A549 (cell line): ENCODE measurements around the gene SUN1. TPM values are rescaled to one million over a fixed set of nuclear protein-coding genes. Genes with fewer than 3 reads are reported as not detected.
A peak's percentile ranks its signal among the peaks of the same experiment; 100 is the strongest.

Experiments used
- ATAC-seq, 2 experiments: fragments of 200-7000 bp in 1 of 2; fragments of >200 bp in 1 of 2; cut with Nextera tagmentation in 1 of 2; cut with Tn5 transposase in 1 of 2; 3 replicates each; pipeline versions ENCODE4 v1.8.0 to v1.9.1; 2018 to 2020; ENCODE audit warnings: mild to moderate bottlenecking in 1 of 2, moderate library complexity in 1 of 2
- CTCF ChIA-PET: fragments of 300-600 bp; sonication (Branson Sonifier 250); formaldehyde crosslinking; extraction: SDS; loops from one replicate; lab custom pipeline; 2021; ENCODE audit warnings: antibody characterized with exemption, inconsistent platforms; lab: Yijun Ruan, JAX
- POLR2A ChIA-PET: fragments of 350-600 bp; formaldehyde crosslinking; extraction: SDS; loops from one replicate; lab custom pipeline; 2021; ENCODE audit warnings: antibody characterized with exemption, inconsistent platforms; lab: Yijun Ruan, JAX
- DNase-seq, 2 experiments: peaks; one replicate each; pipeline versions ENCODE4 v3.0.0 to v3.0.0-alpha.2; 2011 to 2016; ENCODE audit warnings: low read depth in 1 of 2, low spot score in 1 of 2
- FAIRE-seq: peaks from 2 replicates; lab custom pipeline; 2011; peaks lifted over from hg19 to GRCh38; lab: Jason Lieb, UNC
- H3K27ac ChIP-seq, 2 experiments: fragments of >200 bp; sonication (Bioruptor Twin); formaldehyde crosslinking; 3 replicates each; pipeline ENCODE4 v1.5.1; 2016 to 2017
- H3K4me1 ChIP-seq: fragments of >200 bp; sonication (Bioruptor Twin); formaldehyde crosslinking; 3 replicates; pipeline ENCODE4 v1.6.1; 2016
- H3K4me2 ChIP-seq: fragments of >200 bp; sonication (Bioruptor Twin); formaldehyde crosslinking; 3 replicates; pipeline ENCODE4 v1.6.1; 2016
- H3K4me3 ChIP-seq: fragments of >200 bp; sonication (Bioruptor Twin); formaldehyde crosslinking; 3 replicates; pipeline ENCODE4 v1.5.1; 2016
- H3K9me3 ChIP-seq: fragments of >200 bp; sonication (Bioruptor Twin); formaldehyde crosslinking; 3 replicates; pipeline ENCODE4 v1.6.1; 2016
- BHLHE40 ChIP-seq: IDR thresholded peaks from 2 replicates; pipeline ENCODE4 v1.6.1; 2012; ENCODE audit warnings: low read depth, low read length, inconsistent platforms
- CEBPB ChIP-seq, 2 experiments: fragments of >200 bp in 1 of 2; sonication (Bioruptor Twin) in 1 of 2; formaldehyde crosslinking in 1 of 2; IDR thresholded peaks; 2 replicates each; pipeline ENCODE4 v1.6.1; 2012 to 2016
- EHMT2 ChIP-seq: fragments of 200-600 bp; sonication (generic); IDR thresholded peaks from 2 replicates; pipeline ENCODE4 v1.6.1; 2016; ENCODE audit warnings: antibody characterized with exemption, low read depth, mild to moderate bottlenecking, moderate library complexity
- EP300 ChIP-seq, 2 experiments: fragments of >200 bp; sonication (Bioruptor Twin); formaldehyde crosslinking; IDR thresholded peaks; 2 replicates in 1 of 2; 3 replicates in 1 of 2; pipeline ENCODE4 v1.6.1; 2016 to 2017
- ESRRA ChIP-seq: fragments of 150-350 bp; IDR thresholded peaks from 2 replicates; pipeline ENCODE4 v1.6.1; 2014; ENCODE audit warnings: mild to moderate bottlenecking, low read length, borderline replicate concordance
- FOSB ChIP-seq: fragments of 250-450 bp; sonication (Bioruptor Pico); IDR thresholded peaks from 2 replicates; pipeline ENCODE4 v1.5.0; 2020; ENCODE audit warnings: mild to moderate bottlenecking, moderate library complexity
- GATA3 ChIP-seq: IDR thresholded peaks from 2 replicates; pipeline ENCODE4 v1.6.1; 2012; ENCODE audit warnings: borderline replicate concordance
- HOXA7 ChIP-seq: fragments of 250-450 bp; sonication (Bioruptor Pico); IDR thresholded peaks from 2 replicates; pipeline ENCODE4 v1.5.0; 2020; ENCODE audit warnings: mild to moderate bottlenecking, moderate library complexity
- HOXB5 ChIP-seq: fragments of 250-450 bp; sonication (Bioruptor Pico); IDR thresholded peaks from 2 replicates; pipeline ENCODE4 v1.5.0; 2020; ENCODE audit warnings: mild to moderate bottlenecking, moderate library complexity
- JUN ChIP-seq, 2 experiments: fragments of >200 bp; sonication (Bioruptor Twin); formaldehyde crosslinking; IDR thresholded peaks; 2 replicates in 1 of 2; 3 replicates in 1 of 2; pipeline ENCODE4 v1.6.1; 2016 to 2017
- JUNB ChIP-seq: fragments of >200 bp; sonication (Bioruptor Twin); formaldehyde crosslinking; IDR thresholded peaks from 2 replicates; pipeline ENCODE4 v1.6.1; 2016
- KDM5A ChIP-seq: fragments of 200-600 bp; sonication (generic); IDR thresholded peaks from 2 replicates; pipeline ENCODE4 v1.6.1; 2016; ENCODE audit warnings: antibody characterized with exemption, mild to moderate bottlenecking
- MYC ChIP-seq: IDR thresholded peaks from 2 replicates; pipeline ENCODE4 v1.6.1; 2012; ENCODE audit warnings: mild to moderate bottlenecking, inconsistent platforms, low read length, improper control_type of control experiment, borderline replicate concordance
- POLR2AphosphoS2 ChIP-seq: conservative IDR thresholded peaks from 2 replicates; pipeline ENCODE4 v1.6.1; 2012; ENCODE audit warnings: low read length, improper control_type of control experiment, inconsistent platforms
- RARB ChIP-seq: fragments of 250-450 bp; sonication (Bioruptor Pico); IDR thresholded peaks from 2 replicates; pipeline ENCODE4 v1.8.0; 2021; ENCODE audit warnings: mild to moderate bottlenecking, moderate library complexity
- RNF2 ChIP-seq: fragments of 200-600 bp; sonication (generic); IDR thresholded peaks from 2 replicates; pipeline ENCODE4 v1.6.1; 2016; ENCODE audit warnings: low read depth, mild to moderate bottlenecking, antibody characterized with exemption, moderate library complexity, borderline replicate concordance
- SREBF2 ChIP-seq: fragments of 450-650 bp; IDR thresholded peaks from 2 replicates; pipeline ENCODE4 v1.6.1; 2014; ENCODE audit warnings: mild to moderate bottlenecking, moderate library complexity
- ZFP36 ChIP-seq: fragments of 450-650 bp; IDR thresholded peaks from 2 replicates; pipeline ENCODE4 v1.6.1; 2014; ENCODE audit warnings: borderline replicate concordance; ENCODE audit not compliant: partially characterized antibody
- ZNF302 ChIP-seq: fragments of 250-450 bp; sonication (Bioruptor Pico); IDR thresholded peaks from 2 replicates; pipeline ENCODE4 v1.9.0; 2021; ENCODE audit warnings: inconsistent platforms, mild to moderate bottlenecking, moderate library complexity
- WGBS: methylation state at CpG from one replicate; pipeline ENCODE4 v1.1.6; 2017; ENCODE audit errors: missing lambda C conversion rate; 5-methylcytosine and 5-hydroxymethylcytosine counted together
- polyA plus RNA-seq, 4 experiments: library from polyadenylated mRNA; depleted of rRNA in 3 of 4; stranded (reverse); fragments of >200 nt; fragmentation: RNase III in 1 of 4; extraction: RNeasy Plus Mini Kit Qiagen cat#74134 plus additional on column Dnase treatment in 1 of 4; gene quantifications; 2 replicates in 3 of 4; 3 replicates in 1 of 4; pipeline ENCODE4 v1.2.3, GENCODE V29; 2011 to 2017
- TF ChIP-seq, protein P1 (sequence below): fragments of >200 bp; sonication (Bioruptor Twin); formaldehyde crosslinking; IDR thresholded peaks from 3 replicates; pipeline ENCODE4 v1.6.1; 2016
- TF ChIP-seq, protein P2 (sequence below): fragments of 150-350 bp; IDR thresholded peaks from 2 replicates; pipeline ENCODE4 v1.6.1; 2014; ENCODE audit warnings: low read depth, mild to moderate bottlenecking, low read length
- TF ChIP-seq, protein P3 (sequence below): IDR thresholded peaks from 2 replicates; pipeline ENCODE4 v1.6.1; 2012; ENCODE audit warnings: low read depth, borderline replicate concordance
- TF ChIP-seq, protein P4 (sequence below): fragments of >200 bp; sonication (Bioruptor Twin); formaldehyde crosslinking; IDR thresholded peaks from 3 replicates; pipeline ENCODE4 v1.5.1; 2016
- TF ChIP-seq, protein P5 (sequence below): fragments of 250-450 bp; sonication (Bioruptor Pico); IDR thresholded peaks from 2 replicates; pipeline ENCODE4 v1.5.0; 2020; ENCODE audit warnings: low read depth, mild to moderate bottlenecking, moderate library complexity
- TF ChIP-seq, protein P6 (sequence below): fragments of >200 bp; sonication (Bioruptor Twin); formaldehyde crosslinking; IDR thresholded peaks from 2 replicates; pipeline ENCODE4 v1.6.1; 2016

SUN1 gene
- polyA plus RNA-seq, 2 of the 4 experiments (the other 2 are of a cell fraction): 60.7 to 130 TPM

DNA sequence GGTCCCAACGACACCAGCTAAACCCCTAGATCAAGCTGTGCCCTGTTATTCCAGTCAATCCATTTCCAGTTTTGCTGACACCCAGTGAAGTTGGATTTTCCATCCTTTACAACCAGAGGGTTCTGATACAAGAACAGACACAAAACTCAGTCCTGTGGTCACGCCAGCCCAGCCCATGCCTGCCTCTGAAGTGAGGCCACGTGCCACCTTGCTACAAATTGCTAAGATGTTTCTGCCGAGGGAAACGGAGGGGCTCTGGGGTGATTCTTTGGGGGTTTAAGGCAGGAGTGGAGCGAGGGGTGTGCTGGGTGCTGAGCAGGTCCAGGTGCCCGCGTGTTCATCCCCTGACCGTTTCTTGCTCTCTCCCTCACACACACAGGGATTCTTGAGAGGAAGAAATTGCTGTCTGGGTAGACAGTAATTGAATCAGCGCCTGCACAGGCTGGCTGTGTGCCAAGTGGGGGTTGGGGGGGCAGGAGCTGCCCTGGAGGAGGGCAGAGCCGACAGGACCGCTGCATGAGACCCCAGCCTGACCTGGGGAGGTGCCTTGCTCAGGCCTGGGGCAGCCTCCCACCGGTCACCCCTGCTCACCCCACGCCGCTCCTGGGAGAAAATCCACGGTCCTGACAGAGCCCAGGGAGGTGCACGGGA lies 84.1 kb downstream of the SUN1 start:
- H3K4me1 ChIP-seq: peaks cover 17% of the 10 kb centered on the region
- 64% methylated on average over 15 of the region's 17 CpGs for WGBS
- H3K9me3 ChIP-seq: no peaks in the 10 kb centered on the region
- POLR2A ChIA-PET: no interaction called here
- DNase-seq: no peak
- no peak for ATAC-seq
- no peak overlapping the region for H3K4me3 ChIP-seq
- CTCF ChIA-PET: interaction anchor here (1.2 to 2.5 kb wide), 2 partner anchors 8 to 149 kb away, joined by 3 to 12 read pairs; no protein-coding TSS in a partner anchor
- TF ChIP-seq MYC (no peak), ESRRA (no peak), ZNF302 (CRISPR knock-in tag) (no peak), POLR2AphosphoS2 (no peak), GATA3 (no peak), JUNB (no peak), SREBF2 (no peak), EP300 (IDR thresholded peaks at IDR 0.05) (no peak), JUN (IDR thresholded peaks at IDR 0.05) (no peak)
- TF ChIP-seq, protein P1, sequence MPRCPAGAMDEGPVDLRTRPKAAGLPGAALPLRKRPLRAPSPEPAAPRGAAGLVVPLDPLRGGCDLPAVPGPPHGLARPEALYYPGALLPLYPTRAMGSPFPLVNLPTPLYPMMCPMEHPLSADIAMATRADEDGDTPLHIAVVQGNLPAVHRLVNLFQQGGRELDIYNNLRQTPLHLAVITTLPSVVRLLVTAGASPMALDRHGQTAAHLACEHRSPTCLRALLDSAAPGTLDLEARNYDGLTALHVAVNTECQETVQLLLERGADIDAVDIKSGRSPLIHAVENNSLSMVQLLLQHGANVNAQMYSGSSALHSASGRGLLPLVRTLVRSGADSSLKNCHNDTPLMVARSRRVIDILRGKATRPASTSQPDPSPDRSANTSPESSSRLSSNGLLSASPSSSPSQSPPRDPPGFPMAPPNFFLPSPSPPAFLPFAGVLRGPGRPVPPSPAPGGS: no peak
- TF ChIP-seq, protein P2, sequence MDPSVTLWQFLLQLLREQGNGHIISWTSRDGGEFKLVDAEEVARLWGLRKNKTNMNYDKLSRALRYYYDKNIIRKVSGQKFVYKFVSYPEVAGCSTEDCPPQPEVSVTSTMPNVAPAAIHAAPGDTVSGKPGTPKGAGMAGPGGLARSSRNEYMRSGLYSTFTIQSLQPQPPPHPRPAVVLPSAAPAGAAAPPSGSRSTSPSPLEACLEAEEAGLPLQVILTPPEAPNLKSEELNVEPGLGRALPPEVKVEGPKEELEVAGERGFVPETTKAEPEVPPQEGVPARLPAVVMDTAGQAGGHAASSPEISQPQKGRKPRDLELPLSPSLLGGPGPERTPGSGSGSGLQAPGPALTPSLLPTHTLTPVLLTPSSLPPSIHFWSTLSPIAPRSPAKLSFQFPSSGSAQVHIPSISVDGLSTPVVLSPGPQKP: no peak
- TF ChIP-seq, protein P3, sequence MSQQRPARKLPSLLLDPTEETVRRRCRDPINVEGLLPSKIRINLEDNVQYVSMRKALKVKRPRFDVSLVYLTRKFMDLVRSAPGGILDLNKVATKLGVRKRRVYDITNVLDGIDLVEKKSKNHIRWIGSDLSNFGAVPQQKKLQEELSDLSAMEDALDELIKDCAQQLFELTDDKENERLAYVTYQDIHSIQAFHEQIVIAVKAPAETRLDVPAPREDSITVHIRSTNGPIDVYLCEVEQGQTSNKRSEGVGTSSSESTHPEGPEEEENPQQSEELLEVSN: no peak
- no peak for FAIRE-seq
- H3K27ac ChIP-seq: peak overlapping the region in 1 of 2 experiments; percentile 49; a peak in 2 of 6 replicates
- H3K4me2 ChIP-seq: 0 out of 3 replicates have a peak overlapping the region, but pooled peaks have one; percentile 16

DNA sequence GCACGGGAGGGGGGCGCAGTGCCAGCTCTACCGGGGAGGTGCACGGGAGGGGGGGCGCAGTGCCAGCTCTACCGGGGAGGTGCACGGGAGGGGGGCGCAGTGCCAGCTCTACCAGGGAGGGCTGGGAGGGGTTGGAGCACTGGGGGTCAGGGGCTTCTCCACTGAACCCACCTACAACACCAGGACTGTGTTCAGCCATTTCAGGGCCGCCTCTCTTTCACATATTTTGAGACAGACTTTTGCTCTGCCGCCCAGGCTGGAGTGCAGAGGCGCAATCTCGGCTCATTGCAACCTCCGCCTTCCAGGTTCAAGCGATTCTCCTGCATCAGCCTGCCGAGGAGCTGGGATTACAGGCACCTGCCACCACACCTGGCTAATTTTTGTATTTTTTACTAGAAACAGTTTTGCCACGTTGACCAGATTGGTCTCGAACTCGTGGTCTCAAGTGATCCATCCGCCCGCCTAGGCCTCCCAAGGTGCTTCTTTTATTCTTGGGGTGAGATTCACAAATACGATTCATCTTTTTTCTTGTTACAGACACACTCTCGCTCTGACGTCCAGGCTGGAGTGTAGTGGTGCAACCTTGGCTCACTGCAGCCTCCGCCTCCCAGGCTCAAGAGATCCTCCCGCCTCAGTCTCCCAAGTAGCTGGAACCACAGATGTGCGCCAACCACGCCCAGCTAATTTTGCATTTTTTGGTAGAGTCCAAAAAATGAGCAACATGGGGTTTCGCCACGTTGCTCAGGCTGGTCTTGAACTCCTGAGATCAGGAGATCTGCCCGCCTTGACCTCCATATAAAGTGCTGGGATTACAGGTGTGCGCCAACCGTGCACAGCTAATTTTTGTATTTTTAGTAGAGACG lies 85.2 kb downstream of the SUN1 start:
- CTCF ChIA-PET: interaction anchor here (1.2 to 2.5 kb wide), 2 partner anchors 9 to 148 kb away, joined by 3 to 12 read pairs; no protein-coding TSS in a partner anchor
- ATAC-seq (no peak), FAIRE-seq (no peak), DNase-seq (no peak)
- POLR2A ChIA-PET: no interaction called here
- H3K4me2 ChIP-seq: no peak overlapping the region
- H3K9me3 ChIP-seq: no peaks in the 10 kb centered on the region
- H3K4me1 ChIP-seq: peaks cover 17% of the 10 kb centered on the region
- H3K27ac ChIP-seq: no peak overlapping the region
- WGBS: 92% methylated on average over 25 of the region's 33 CpGs
- no peak overlapping the region for H3K4me3 ChIP-seq
- no peak for TF ChIP-seq RNF2
- TF ChIP-seq JUN (IDR thresholded peaks at IDR 0.05): no peak
- no peak for TF ChIP-seq FOSB (CRISPR knock-in tag)
- TF ChIP-seq, protein P4, sequence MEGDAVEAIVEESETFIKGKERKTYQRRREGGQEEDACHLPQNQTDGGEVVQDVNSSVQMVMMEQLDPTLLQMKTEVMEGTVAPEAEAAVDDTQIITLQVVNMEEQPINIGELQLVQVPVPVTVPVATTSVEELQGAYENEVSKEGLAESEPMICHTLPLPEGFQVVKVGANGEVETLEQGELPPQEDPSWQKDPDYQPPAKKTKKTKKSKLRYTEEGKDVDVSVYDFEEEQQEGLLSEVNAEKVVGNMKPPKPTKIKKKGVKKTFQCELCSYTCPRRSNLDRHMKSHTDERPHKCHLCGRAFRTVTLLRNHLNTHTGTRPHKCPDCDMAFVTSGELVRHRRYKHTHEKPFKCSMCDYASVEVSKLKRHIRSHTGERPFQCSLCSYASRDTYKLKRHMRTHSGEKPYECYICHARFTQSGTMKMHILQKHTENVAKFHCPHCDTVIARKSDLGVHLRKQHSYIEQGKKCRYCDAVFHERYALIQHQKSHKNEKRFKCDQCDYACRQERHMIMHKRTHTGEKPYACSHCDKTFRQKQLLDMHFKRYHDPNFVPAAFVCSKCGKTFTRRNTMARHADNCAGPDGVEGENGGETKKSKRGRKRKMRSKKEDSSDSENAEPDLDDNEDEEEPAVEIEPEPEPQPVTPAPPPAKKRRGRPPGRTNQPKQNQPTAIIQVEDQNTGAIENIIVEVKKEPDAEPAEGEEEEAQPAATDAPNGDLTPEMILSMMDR: no peak
- no peak for TF ChIP-seq BHLHE40
- TF ChIP-seq, protein P5, sequence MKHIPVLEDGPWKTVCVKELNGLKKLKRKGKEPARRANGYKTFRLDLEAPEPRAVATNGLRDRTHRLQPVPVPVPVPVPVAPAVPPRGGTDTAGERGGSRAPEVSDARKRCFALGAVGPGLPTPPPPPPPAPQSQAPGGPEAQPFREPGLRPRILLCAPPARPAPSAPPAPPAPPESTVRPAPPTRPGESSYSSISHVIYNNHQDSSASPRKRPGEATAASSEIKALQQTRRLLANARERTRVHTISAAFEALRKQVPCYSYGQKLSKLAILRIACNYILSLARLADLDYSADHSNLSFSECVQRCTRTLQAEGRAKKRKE (CRISPR knock-in tag): no peak
- TF ChIP-seq CEBPB (IDR thresholded peaks at IDR 0.05): no peak
- TF ChIP-seq ZFP36: no peak
- no peak for TF ChIP-seq HOXB5 (CRISPR knock-in tag)
- no peak for TF ChIP-seq EHMT2
- TF ChIP-seq, protein P6, sequence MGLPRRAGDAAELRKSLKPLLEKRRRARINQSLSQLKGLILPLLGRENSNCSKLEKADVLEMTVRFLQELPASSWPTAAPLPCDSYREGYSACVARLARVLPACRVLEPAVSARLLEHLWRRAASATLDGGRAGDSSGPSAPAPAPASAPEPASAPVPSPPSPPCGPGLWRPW: no peak
- no peak for TF ChIP-seq HOXA7 (CRISPR knock-in tag)
- TF ChIP-seq KDM5A: no peak
- no peak for TF ChIP-seq RARB (CRISPR knock-in tag)
- TF ChIP-seq, all 56 proteins: peak for 0
